SK-N-SH (cell line): ENCODE measurements around the gene MYO9A. TPM values are rescaled to one million over a fixed set of nuclear protein-coding genes. Genes with fewer than 3 reads are reported as not detected.

ENCODE experiments used
- CTCF ChIA-PET: fragments of 300-600, 350-600 bp; formaldehyde crosslinking; extraction: SDS; loops from one replicate; lab custom pipeline; 2021; lab: Yijun Ruan, JAX
- POLR2A ChIA-PET: fragments of 350-600 bp; sonication (Branson Sonifier 250); formaldehyde crosslinking; extraction: SDS; loops from one replicate; lab custom pipeline; 2020; ENCODE audit warnings: antibody characterized with exemption, inconsistent platforms; lab: Yijun Ruan, JAX
- DNase-seq: peaks from one replicate; pipeline ENCODE4 v3.0.0; 2012
- H2AFZ ChIP-seq: fragments of 200-600 bp; sonication (generic); 2 replicates; pipeline ENCODE4 v1.8.1; 2016; ENCODE audit warnings: antibody characterized with exemption, mild to moderate bottlenecking, low read depth
- H3F3A ChIP-seq: fragments of 200-600 bp; sonication (generic); replicated peaks from 2 replicates; pipeline ENCODE3; 2016; ENCODE audit warnings: antibody characterized with exemption, mild to moderate bottlenecking; ENCODE audit not compliant: insufficient read depth
- H3K27ac ChIP-seq, 2 experiments: fragments of 200-500 bp in 1 of 2; fragments of 200-600 bp in 1 of 2; sonication (Bioruptor generic) in 1 of 2; sonication (generic), shearing (Covaris generic) in 1 of 2; 2 replicates each; pipeline versions ENCODE4 v1.5.1 to v1.6.1; 2014 to 2016; ENCODE audit warnings: low read depth in 2 of 2, inconsistent platforms in 1 of 2, low read length in 1 of 2, mild to moderate bottlenecking in 1 of 2, mixed read lengths in 1 of 2
- H3K27me3 ChIP-seq: fragments of 200-600 bp; sonication (generic), shearing (Covaris generic); 2 replicates; pipeline ENCODE4 v1.6.1; 2016; ENCODE audit warnings: mixed run types; ENCODE audit not compliant: insufficient read depth
- H3K36me3 ChIP-seq, 2 experiments: fragments of 200-500 bp in 1 of 2; fragments of 200-600 bp in 1 of 2; sonication (Bioruptor generic) in 1 of 2; sonication (generic) in 1 of 2; replicated peaks in 1 of 2; 2 replicates each; pipeline versions ENCODE3 to v1.5.1; 2014 to 2016; ENCODE audit warnings: low read length in 1 of 2, mild to moderate bottlenecking in 1 of 2; ENCODE audit not compliant: insufficient read depth in 2 of 2, control insufficient read depth in 1 of 2
- H3K4me1 ChIP-seq, 2 experiments: fragments of 200-500 bp in 1 of 2; fragments of 200-600 bp in 1 of 2; sonication (Bioruptor generic) in 1 of 2; sonication (generic), shearing (Covaris generic) in 1 of 2; 2 replicates each; pipeline versions ENCODE4 v1.5.1 to v1.6.1; 2014 to 2016; ENCODE audit warnings: low read depth in 1 of 2, low read length in 1 of 2, mixed run types in 1 of 2; ENCODE audit not compliant: insufficient read depth in 2 of 2, control insufficient read depth in 1 of 2
- H3K4me2 ChIP-seq: fragments of 200-600 bp; sonication (generic), shearing (Covaris generic); 2 replicates; pipeline ENCODE4 v1.6.1; 2017; ENCODE audit warnings: mixed run types
- H3K4me3 ChIP-seq, 2 experiments: fragments of 200-500 bp in 1 of 2; fragments of 200-600 bp in 1 of 2; sonication (Bioruptor generic) in 1 of 2; sonication (generic), shearing (Covaris generic) in 1 of 2; 2 replicates each; pipeline versions ENCODE4 v1.5.1 to v1.8.1; 2014 to 2016; ENCODE audit warnings: low read depth in 2 of 2, inconsistent platforms in 1 of 2, low read length in 1 of 2, mild to moderate bottlenecking in 1 of 2, mixed read lengths in 1 of 2, moderate library complexity in 1 of 2
- H3K79me2 ChIP-seq: fragments of 200-600 bp; sonication (generic); 2 replicates; pipeline ENCODE4 v1.8.1; 2017; ENCODE audit warnings: mild to moderate bottlenecking; ENCODE audit not compliant: insufficient read depth
- H3K9ac ChIP-seq: fragments of 200-600 bp; sonication (generic); 2 replicates; pipeline ENCODE4 v1.6.1; 2017; ENCODE audit warnings: mixed run types
- H3K9me2 ChIP-seq: fragments of 200-600 bp; sonication (generic); 2 replicates; pipeline ENCODE4 v1.6.1; 2017; ENCODE audit warnings: mixed run types
- H3K9me3 ChIP-seq: fragments of 200-600 bp; sonication (generic); 2 replicates; pipeline ENCODE4 v1.6.1; 2017; ENCODE audit warnings: mixed run types, mild to moderate bottlenecking, moderate library complexity
- H4K20me1 ChIP-seq: fragments of 200-600 bp; sonication (generic); 2 replicates; pipeline ENCODE4 v1.6.1; 2017; ENCODE audit warnings: mild to moderate bottlenecking, mixed run types; ENCODE audit not compliant: insufficient read depth
- CHD2 ChIP-seq: fragments of 150-350 bp; IDR thresholded peaks from 2 replicates; pipeline ENCODE4 v1.6.1; 2018; ENCODE audit warnings: low read length; ENCODE audit not compliant: partially characterized antibody
- EP300 ChIP-seq, 2 experiments: IDR thresholded peaks; 2 replicates each; pipeline versions ENCODE4 v1.4.0 to v1.6.1; 2012; ENCODE audit warnings: borderline replicate concordance in 1 of 2, low read depth in 1 of 2, low read length in 1 of 2
- EZH2phosphoT487 ChIP-seq: fragments of 200-600 bp; sonication (generic); IDR thresholded peaks from 2 replicates; pipeline ENCODE4 v1.6.1; 2017; ENCODE audit warnings: low read depth, mixed run types, mild to moderate bottlenecking, antibody characterized with exemption, moderate library complexity, borderline replicate concordance
- FOSL2 ChIP-seq: IDR thresholded peaks from 2 replicates; pipeline ENCODE4 v1.4.0; 2012; ENCODE audit warnings: low read depth, mild to moderate bottlenecking, moderate library complexity, borderline replicate concordance
- FOXJ3 ChIP-seq: sonication (generic); formaldehyde crosslinking; IDR thresholded peaks from 2 replicates; pipeline ENCODE4 v1.5.1; 2020; ENCODE audit warnings: mild to moderate bottlenecking, missing genetic modification reagents
- FOXM1 ChIP-seq: IDR thresholded peaks from 2 replicates; pipeline ENCODE4 v1.4.0; 2012; ENCODE audit warnings: low read depth, mild to moderate bottlenecking
- GABPA ChIP-seq: IDR thresholded peaks from 2 replicates; pipeline ENCODE4 v1.4.0; 2012; ENCODE audit warnings: low read depth, mild to moderate bottlenecking
- GATA2 ChIP-seq: sonication (generic); formaldehyde crosslinking; IDR thresholded peaks from 2 replicates; pipeline ENCODE4 v1.5.0; 2020; ENCODE audit warnings: mild to moderate bottlenecking, missing genetic modification reagents
- MXI1 ChIP-seq: IDR thresholded peaks from 2 replicates; pipeline ENCODE4 v1.6.1; 2012; ENCODE audit warnings: mild to moderate bottlenecking, low read depth, low read length, improper control_type of control experiment
- NRF1 ChIP-seq: IDR thresholded peaks from 2 replicates; pipeline ENCODE4 v1.6.1; 2012; ENCODE audit warnings: low read depth, mild to moderate bottlenecking, low read length
- POLR2AphosphoS5 ChIP-seq: IDR thresholded peaks from 2 replicates; pipeline ENCODE4 v1.6.1; 2012; ENCODE audit warnings: low read depth, low read length
- RAD21 ChIP-seq: IDR thresholded peaks from 2 replicates; pipeline ENCODE4 v1.6.1; 2012; ENCODE audit warnings: mild to moderate bottlenecking, low read length
- RCOR1 ChIP-seq: fragments of 150-350 bp; IDR thresholded peaks from 2 replicates; pipeline ENCODE4 v1.6.1; 2017; ENCODE audit warnings: antibody characterized with exemption, low read length
- RXRA ChIP-seq: IDR thresholded peaks from 2 replicates; pipeline ENCODE4 v1.4.0; 2012; ENCODE audit warnings: low read depth, mild to moderate bottlenecking, borderline replicate concordance
- SIN3A ChIP-seq: IDR thresholded peaks from 2 replicates; pipeline ENCODE4 v1.6.1; 2012; ENCODE audit warnings: low read depth, mild to moderate bottlenecking, low read length, moderate library complexity, borderline replicate concordance
- SMC3 ChIP-seq: IDR thresholded peaks from 2 replicates; pipeline ENCODE4 v1.6.1; 2012; ENCODE audit warnings: low read depth, low read length, improper control_type of control experiment
- TAF1 ChIP-seq: IDR thresholded peaks from 2 replicates; pipeline ENCODE4 v1.6.1; 2012; ENCODE audit warnings: low read depth, mild to moderate bottlenecking, low read length, moderate library complexity, borderline replicate concordance
- TCF12 ChIP-seq: IDR thresholded peaks from 2 replicates; pipeline ENCODE4 v1.4.0; 2012
- YY1 ChIP-seq: IDR thresholded peaks from 2 replicates; pipeline ENCODE4 v1.4.0; 2012; ENCODE audit warnings: low read depth, mild to moderate bottlenecking
- WGBS: methylation state at CpG from one replicate; pipeline ENCODE4 v1.1.6; 2017; ENCODE audit warnings: low lambda C conversion rate; 5-methylcytosine and 5-hydroxymethylcytosine counted together
- polyA plus RNA-seq, 3 experiments: library from polyadenylated mRNA; depleted of rRNA; stranded (reverse); fragments of >200 nt; gene quantifications; 2 replicates each; pipeline ENCODE4 v1.2.3, GENCODE V29; 2012
- TF ChIP-seq, protein P1 (sequence below): IDR thresholded peaks from 2 replicates; pipeline ENCODE4 v1.4.0; 2012; ENCODE audit warnings: low read depth, borderline replicate concordance
- TF ChIP-seq, protein P2 (sequence below): IDR thresholded peaks from 2 replicates; pipeline ENCODE4 v1.6.1; 2012; ENCODE audit warnings: mild to moderate bottlenecking, low read depth, low read length, moderate library complexity
- TF ChIP-seq, protein P3 (sequence below): fragments of 150-350 bp; IDR thresholded peaks from 2 replicates; pipeline ENCODE4 v1.6.1; 2017; ENCODE audit warnings: antibody characterized with exemption, low read length, low read depth, borderline replicate concordance
- TF ChIP-seq, protein P4 (sequence below): IDR thresholded peaks from 2 replicates; pipeline ENCODE4; 2012

MYO9A gene
- polyA plus RNA-seq, 1 of the 3 experiments (the other 2 are of a cell fraction), result 4.1 TPM

DNA sequence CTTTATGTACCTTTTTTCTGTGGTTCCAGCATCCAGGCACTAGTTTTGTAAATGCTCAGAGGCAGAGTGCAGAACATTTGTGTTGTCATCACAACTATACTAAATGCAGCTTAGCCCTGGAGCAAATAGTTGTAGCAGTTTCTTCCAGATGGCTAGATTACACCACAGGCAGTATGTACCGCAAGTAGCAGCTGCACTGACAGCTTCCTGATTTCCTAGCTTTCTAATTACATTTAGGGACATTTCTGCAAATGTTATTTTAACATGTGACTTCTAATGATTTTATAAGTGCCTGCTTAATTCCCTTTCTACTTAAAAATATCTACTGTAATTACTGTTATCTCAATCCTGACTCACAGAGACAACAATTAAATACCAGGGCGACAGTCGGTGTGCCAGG, 201.1 kb downstream of the MYO9A start:
- POLR2A ChIA-PET, result no interaction called here
- CTCF ChIA-PET, result interaction anchor here (1.1 to 1.4 kb wide), 2 partner anchors 30 to 239 kb away, joined by 3 to 4 read pairs; no protein-coding TSS in a partner anchor

DNA sequence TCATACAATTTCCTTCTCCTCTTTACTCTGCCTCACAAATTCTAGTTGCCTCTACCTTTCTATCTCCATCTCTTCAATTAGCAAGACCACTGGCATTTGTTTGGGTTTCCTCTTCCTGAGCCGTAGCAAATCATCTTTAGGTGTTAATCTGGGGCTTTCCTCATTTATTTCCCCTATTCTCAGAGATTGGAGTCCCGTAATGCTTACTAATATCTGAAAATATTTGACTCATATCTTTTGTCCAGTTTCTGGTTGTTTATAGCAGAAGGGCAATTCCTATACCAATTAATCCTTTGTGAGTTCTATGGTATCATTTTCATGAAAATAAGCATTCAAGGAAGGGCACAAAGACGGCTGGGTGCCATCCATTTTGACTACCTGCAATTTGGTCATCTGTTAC, 203.9 kb downstream of the MYO9A start:
- no peak overlapping the region for H3K4me2 ChIP-seq
- no peaks in the 10 kb centered on the region for H3K9me3 ChIP-seq
- DNase-seq, result no peak
- no peak overlapping the region for H3K4me3 ChIP-seq
- H3K27ac ChIP-seq, result no peak overlapping the region
- no peaks in the 10 kb centered on the region for H3K79me2 ChIP-seq
- H2AFZ ChIP-seq, result no peak overlapping the region
- no peaks in the 10 kb centered on the region for H3K27me3 ChIP-seq
- 0 out of 2 replicates have a peak, but pooled peaks cover 7% of the 10 kb centered on the region for H3K9me2 ChIP-seq
- no peak for TF ChIP-seq TCF12
- TF ChIP-seq EZH2phosphoT487, result no peak
- TF ChIP-seq GABPA, result no peak
- TF ChIP-seq, protein P1, sequence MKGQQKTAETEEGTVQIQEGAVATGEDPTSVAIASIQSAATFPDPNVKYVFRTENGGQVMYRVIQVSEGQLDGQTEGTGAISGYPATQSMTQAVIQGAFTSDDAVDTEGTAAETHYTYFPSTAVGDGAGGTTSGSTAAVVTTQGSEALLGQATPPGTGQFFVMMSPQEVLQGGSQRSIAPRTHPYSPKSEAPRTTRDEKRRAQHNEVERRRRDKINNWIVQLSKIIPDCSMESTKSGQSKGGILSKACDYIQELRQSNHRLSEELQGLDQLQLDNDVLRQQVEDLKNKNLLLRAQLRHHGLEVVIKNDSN, result no peak
- TF ChIP-seq SMC3, result no peak
- TF ChIP-seq FOXM1, result no peak
- TF ChIP-seq, protein P2, sequence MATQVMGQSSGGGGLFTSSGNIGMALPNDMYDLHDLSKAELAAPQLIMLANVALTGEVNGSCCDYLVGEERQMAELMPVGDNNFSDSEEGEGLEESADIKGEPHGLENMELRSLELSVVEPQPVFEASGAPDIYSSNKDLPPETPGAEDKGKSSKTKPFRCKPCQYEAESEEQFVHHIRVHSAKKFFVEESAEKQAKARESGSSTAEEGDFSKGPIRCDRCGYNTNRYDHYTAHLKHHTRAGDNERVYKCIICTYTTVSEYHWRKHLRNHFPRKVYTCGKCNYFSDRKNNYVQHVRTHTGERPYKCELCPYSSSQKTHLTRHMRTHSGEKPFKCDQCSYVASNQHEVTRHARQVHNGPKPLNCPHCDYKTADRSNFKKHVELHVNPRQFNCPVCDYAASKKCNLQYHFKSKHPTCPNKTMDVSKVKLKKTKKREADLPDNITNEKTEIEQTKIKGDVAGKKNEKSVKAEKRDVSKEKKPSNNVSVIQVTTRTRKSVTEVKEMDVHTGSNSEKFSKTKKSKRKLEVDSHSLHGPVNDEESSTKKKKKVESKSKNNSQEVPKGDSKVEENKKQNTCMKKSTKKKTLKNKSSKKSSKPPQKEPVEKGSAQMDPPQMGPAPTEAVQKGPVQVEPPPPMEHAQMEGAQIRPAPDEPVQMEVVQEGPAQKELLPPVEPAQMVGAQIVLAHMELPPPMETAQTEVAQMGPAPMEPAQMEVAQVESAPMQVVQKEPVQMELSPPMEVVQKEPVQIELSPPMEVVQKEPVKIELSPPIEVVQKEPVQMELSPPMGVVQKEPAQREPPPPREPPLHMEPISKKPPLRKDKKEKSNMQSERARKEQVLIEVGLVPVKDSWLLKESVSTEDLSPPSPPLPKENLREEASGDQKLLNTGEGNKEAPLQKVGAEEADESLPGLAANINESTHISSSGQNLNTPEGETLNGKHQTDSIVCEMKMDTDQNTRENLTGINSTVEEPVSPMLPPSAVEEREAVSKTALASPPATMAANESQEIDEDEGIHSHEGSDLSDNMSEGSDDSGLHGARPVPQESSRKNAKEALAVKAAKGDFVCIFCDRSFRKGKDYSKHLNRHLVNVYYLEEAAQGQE, result no peak
- TF ChIP-seq GATA2, result no peak
- TF ChIP-seq RAD21, result no peak
- TF ChIP-seq, protein P3, sequence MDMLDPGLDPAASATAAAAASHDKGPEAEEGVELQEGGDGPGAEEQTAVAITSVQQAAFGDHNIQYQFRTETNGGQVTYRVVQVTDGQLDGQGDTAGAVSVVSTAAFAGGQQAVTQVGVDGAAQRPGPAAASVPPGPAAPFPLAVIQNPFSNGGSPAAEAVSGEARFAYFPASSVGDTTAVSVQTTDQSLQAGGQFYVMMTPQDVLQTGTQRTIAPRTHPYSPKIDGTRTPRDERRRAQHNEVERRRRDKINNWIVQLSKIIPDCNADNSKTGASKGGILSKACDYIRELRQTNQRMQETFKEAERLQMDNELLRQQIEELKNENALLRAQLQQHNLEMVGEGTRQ, result no peak
- no peak for TF ChIP-seq NRF1
- TF ChIP-seq, protein P4, sequence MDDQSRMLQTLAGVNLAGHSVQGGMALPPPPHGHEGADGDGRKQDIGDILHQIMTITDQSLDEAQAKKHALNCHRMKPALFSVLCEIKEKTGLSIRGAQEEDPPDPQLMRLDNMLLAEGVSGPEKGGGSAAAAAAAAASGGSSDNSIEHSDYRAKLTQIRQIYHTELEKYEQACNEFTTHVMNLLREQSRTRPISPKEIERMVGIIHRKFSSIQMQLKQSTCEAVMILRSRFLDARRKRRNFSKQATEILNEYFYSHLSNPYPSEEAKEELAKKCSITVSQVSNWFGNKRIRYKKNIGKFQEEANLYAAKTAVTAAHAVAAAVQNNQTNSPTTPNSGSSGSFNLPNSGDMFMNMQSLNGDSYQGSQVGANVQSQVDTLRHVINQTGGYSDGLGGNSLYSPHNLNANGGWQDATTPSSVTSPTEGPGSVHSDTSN, result no peak
- TF ChIP-seq YY1, result no peak
- TF ChIP-seq RXRA, result no peak
- no peak for TF ChIP-seq CHD2
- whole genome bisulfite sequencing, result 95% methylated on average over 3 of the region's 3 CpGs
- POLR2A ChIA-PET, result no interaction called here
- H3F3A ChIP-seq, result no peaks in the 10 kb centered on the region
- peaks cover 18 to 67% of the 10 kb centered on the region in 2 experiments for H3K36me3 ChIP-seq
- CTCF ChIA-PET, result no interaction called here
- no peak overlapping the region for H3K9ac ChIP-seq
- H3K4me1 ChIP-seq, result peaks cover 0 to 10% of the 10 kb centered on the region in 2 experiments; a peak in 2 of 4 replicates
- H4K20me1 ChIP-seq, result no peaks in the 10 kb centered on the region

More for the DNA sequence above, 201.1 kb downstream of the MYO9A start:
- H3K9me3 ChIP-seq, result no peaks in the 10 kb centered on the region
- no peak overlapping the region for H2AFZ ChIP-seq
- H3K4me2 ChIP-seq, result no peak overlapping the region
- DNase-seq, result peak; percentile 55
- H3K36me3 ChIP-seq, result peaks cover 18 to 43% of the 10 kb centered on the region in 2 experiments
- no peaks in the 10 kb centered on the region for H3K27me3 ChIP-seq
- TF ChIP-seq EZH2phosphoT487, result no peak
- TF ChIP-seq EP300 (IDR thresholded peaks at IDR 0.05; ENCODE audit: borderline replicate concordance in 1 of 2, low read depth in 1 of 2, low read length in 1 of 2), result peak in 1 of 2 experiments; percentile 91; a peak in 2 of 4 replicates
- TF ChIP-seq GATA2, result peak; percentile 87
- no peak for TF ChIP-seq FOSL2
- TF ChIP-seq TCF12, result 0 out of 2 replicates have a peak, but pooled peaks have one; percentile 4
- no peak; the same call in 1 of the 2 replicates for TF ChIP-seq SMC3
- TF ChIP-seq FOXM1, result no peak
- peak; percentile 52; the same call in 1 of the 2 replicates for TF ChIP-seq FOXJ3 (CRISPR knock-in tag)
- TF ChIP-seq POLR2AphosphoS5, result no peak
- peak; percentile 28 for TF ChIP-seq RAD21
- no peak for TF ChIP-seq TAF1
- TF ChIP-seq CHD2, result peak; percentile 82
- TF ChIP-seq MXI1, result peak; percentile 72; the same call in 1 of the 2 replicates
- peak; percentile 99 for TF ChIP-seq RCOR1
- TF ChIP-seq SIN3A, result no peak
- TF ChIP-seq, all 33 proteins: peak for 8
- WGBS, result 87% methylated on average over 3 of the region's 3 CpGs
- Histone ChIP-seq H3K4me1 (peaks cover 0 to 7% of the 10 kb centered on the region in 2 experiments; a peak in 2 of 4 replicates), H3K27ac (peak overlapping the region in 1 of 2 experiments; percentile 94; a peak in 2 of 4 replicates), H3F3A (no peaks in the 10 kb centered on the region), H3K79me2 (no peaks in the 10 kb centered on the region), H4K20me1 (no peaks in the 10 kb centered on the region), H3K4me3 (no peak overlapping the region), H3K9me2 (0 out of 2 replicates have a peak, but pooled peaks cover 5% of the 10 kb centered on the region), H3K9ac (no peak overlapping the region)
